ENCODE results near the gene P3H2. TPM values are rescaled to one million over a fixed set of nuclear protein-coding genes. Genes with fewer than 3 reads are reported as not detected.

P3H2 gene
- 33.2 to 47.2 TPM (median 44.2 TPM) in 5 replicates for total RNA-seq (2022; extraction: Qiagen RNA extraction)

GRCh38 chr3:190120269-190121060, at the start of gene P3H2:
Gene P3H2, minus strand, starts transcription at chr3:190120897. Its CDS starts 166 bp downstream, at chr3:190120731.

Other genes starting within 250 kb of the P3H2 start
- gene CLDN1, start 201.5 kb upstream of the P3H2 start, total RNA-seq (2022; extraction: Qiagen RNA extraction): 17.9 to 24.5 TPM (median 19.9 TPM) in 5 replicates